Measurements from ENCODE around the gene UBE2K.

DNA sequence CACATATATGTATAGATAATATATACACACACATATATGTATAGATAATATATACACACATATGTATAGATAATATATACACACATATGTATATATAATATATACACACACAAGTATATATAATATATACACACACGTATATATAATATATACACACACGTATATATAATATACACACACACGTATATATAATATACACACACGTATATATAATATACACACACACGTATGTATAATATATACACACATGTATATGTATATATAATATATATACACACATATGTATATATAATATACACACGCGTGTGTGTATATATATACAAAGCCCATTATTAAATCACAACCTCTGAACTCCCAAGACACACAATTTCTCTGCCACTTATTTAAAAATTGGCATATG is 8.0 kb upstream of the UBE2K start:
- TF ChIP-seq POLR2AphosphoS5 (IDR thresholded peaks at IDR 0.05; ENCODE audit: low read depth, low read length) (no peak), TAF1 (IDR thresholded peaks at IDR 0.05; ENCODE audit: borderline replicate concordance, insufficient read depth, low read length) (no peak), SIN3A (IDR thresholded peaks at IDR 0.05; ENCODE audit: borderline replicate concordance, insufficient read depth, low read length) (no peak)

Data from PFSK-1 (cell line).